ENCODE measurements around the gene IQUB. TPM values are rescaled to one million over a fixed set of nuclear protein-coding genes. Genes with fewer than 3 reads are reported as not detected.
A peak's percentile ranks its signal among the peaks of the same experiment; 100 is the strongest.

The IQUB gene
- total RNA-seq, 1 donor from 2014 or later = 0.37 TPM

GRCh38 chr7:123569352-123570010, 35.1 kb upstream of the IQUB start:
- Mint-ChIP-seq H3K36me3 (ENCODE audit: low read depth) (no peaks in the 10 kb centered on the region), H3K4me1 (ENCODE audit: low read depth) (no peaks in the 10 kb centered on the region), H3K27ac (ENCODE audit: unreplicated experiment) (no peak overlapping the region), H3K4me3 (ENCODE audit: unreplicated experiment) (no peak overlapping the region), H3K9me3 (ENCODE audit: low read depth) (no peaks in the 10 kb centered on the region), H3K27me3 (ENCODE audit: low read depth) (no peaks in the 10 kb centered on the region)
- TF ChIP-seq, protein P1, sequence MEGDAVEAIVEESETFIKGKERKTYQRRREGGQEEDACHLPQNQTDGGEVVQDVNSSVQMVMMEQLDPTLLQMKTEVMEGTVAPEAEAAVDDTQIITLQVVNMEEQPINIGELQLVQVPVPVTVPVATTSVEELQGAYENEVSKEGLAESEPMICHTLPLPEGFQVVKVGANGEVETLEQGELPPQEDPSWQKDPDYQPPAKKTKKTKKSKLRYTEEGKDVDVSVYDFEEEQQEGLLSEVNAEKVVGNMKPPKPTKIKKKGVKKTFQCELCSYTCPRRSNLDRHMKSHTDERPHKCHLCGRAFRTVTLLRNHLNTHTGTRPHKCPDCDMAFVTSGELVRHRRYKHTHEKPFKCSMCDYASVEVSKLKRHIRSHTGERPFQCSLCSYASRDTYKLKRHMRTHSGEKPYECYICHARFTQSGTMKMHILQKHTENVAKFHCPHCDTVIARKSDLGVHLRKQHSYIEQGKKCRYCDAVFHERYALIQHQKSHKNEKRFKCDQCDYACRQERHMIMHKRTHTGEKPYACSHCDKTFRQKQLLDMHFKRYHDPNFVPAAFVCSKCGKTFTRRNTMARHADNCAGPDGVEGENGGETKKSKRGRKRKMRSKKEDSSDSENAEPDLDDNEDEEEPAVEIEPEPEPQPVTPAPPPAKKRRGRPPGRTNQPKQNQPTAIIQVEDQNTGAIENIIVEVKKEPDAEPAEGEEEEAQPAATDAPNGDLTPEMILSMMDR (IDR thresholded peaks at IDR 0.05) = no peak
- DNase-seq (ENCODE audit: low spot score) = no peak

DNA sequence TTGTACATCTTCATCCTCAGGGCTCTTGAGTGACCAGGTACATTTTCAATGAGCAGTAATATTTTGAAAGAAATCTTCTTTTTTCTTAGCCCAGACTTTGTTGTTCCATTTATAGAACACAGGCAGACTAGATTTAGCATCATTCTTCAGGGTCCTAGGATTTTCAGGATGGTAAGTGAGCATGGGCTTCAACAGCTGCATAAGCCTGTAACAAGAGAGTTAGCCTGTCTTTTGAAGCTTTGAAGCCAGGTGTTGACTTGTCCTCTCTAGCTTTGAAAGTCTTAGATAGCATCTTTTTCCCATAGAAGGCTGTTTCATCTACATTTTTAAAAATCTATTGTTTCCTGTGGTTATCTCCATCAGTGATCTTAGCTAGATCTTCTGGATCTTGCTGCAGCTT, 27.7 kb upstream of the IQUB start:
- Mint-ChIP-seq H3K9me3 (ENCODE audit: low read depth) (no peaks in the 10 kb centered on the region), H3K27ac (ENCODE audit: unreplicated experiment) (no peak overlapping the region), H3K36me3 (ENCODE audit: low read depth) (no peaks in the 10 kb centered on the region), H3K4me1 (ENCODE audit: low read depth) (no peaks in the 10 kb centered on the region), H3K4me3 (ENCODE audit: unreplicated experiment) (no peak overlapping the region), H3K27me3 (ENCODE audit: low read depth) (no peaks in the 10 kb centered on the region)
- TF ChIP-seq, protein P1 (IDR thresholded peaks at IDR 0.05) = no peak
- DNase-seq (ENCODE audit: low spot score) = no peak

DNA sequence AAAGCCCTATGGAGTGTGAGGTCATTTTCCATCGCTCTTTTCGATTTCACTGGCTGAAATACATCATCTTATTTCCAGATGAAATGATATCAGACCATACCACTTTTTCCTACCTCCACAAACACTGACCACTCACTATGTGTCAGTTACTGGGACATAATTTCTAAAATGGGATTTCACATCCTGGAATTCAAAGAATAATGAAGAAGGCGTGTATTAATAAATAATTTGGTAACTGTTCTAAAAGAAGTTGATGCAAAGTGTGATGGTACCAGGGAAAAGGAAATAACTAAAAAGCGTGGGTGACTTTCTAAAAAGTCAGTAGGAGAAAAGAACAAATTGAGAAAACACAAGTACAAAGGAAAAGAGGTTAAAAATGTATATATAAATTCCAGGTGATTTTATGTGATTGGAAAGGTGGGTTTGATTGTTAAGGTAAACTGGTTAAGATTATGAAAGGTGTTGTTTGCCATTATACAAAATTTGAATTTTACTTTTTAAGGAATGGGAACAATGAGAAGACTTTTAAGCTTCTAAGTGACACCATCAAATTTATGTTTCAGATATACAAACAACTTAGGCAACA, 24.0 kb upstream of the IQUB start:
- Mint-ChIP-seq H3K27ac (ENCODE audit: unreplicated experiment) (no peak overlapping the region), H3K9me3 (ENCODE audit: low read depth) (no peaks in the 10 kb centered on the region), H3K4me3 (ENCODE audit: unreplicated experiment) (no peak overlapping the region), H3K27me3 (ENCODE audit: low read depth) (no peaks in the 10 kb centered on the region), H3K36me3 (ENCODE audit: low read depth) (no peaks in the 10 kb centered on the region), H3K4me1 (ENCODE audit: low read depth) (no peaks in the 10 kb centered on the region)
- TF ChIP-seq, protein P1 (IDR thresholded peaks at IDR 0.05) = no peak
- DNase-seq (ENCODE audit: low spot score) = no peak

DNA sequence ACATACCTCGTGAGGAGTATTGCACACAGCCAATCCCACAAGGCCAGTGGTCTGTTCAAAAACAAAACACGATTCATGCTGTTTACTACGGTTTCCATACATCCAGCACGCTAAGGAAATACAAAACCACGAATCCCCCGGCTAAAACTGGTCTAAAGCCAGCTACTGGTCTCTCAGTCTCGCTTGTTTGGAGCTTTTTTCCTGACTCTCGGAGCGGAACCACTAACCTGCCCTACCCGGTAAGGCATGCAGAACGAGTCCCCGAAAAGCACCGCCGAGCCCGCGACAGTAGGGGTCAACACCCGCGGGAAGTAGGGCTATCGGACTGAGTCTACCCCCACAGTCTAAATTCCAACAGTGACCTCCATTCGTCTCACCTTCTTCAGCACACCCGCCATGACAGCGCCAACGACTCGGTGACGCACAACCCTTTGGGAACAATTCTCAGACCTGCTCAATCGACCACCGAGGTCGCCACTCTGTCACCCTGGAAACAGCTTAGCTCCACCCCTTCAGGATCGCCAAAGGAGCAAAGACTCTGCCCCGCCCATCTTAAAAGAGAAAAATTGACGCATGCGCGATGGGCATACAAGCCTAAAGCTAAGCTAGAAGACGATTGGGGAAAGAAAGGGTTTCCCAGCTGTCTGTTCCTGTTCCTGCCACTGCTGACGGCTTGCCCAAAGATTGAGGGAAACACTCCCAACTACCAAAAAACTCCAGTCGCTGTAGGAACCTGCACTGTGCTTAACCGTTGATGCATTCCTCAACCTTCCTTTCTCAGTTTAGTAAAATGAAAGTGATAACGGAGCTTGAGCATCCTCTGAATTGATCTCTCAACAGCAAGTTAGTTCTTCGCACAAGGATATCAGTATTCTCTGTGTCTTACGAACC, 23.2 kb upstream of the IQUB start, which contains the start of gene NDUFA5:
Gene NDUFA5 (minus strand): TSS at position 421 of the 891 bp plus-strand sequence. CDS start 23 bp downstream, at position 398.
- Mint-ChIP-seq H3K36me3 (ENCODE audit: low read depth) (peaks cover 3% of the 10 kb centered on the region), H3K9me3 (ENCODE audit: low read depth) (no peaks in the 10 kb centered on the region), H3K4me1 (ENCODE audit: low read depth) (no peaks in the 10 kb centered on the region), H3K27me3 (ENCODE audit: low read depth) (no peaks in the 10 kb centered on the region), H3K4me3 (ENCODE audit: unreplicated experiment) (no peak within 1 kb of the TSS), H3K27ac (ENCODE audit: unreplicated experiment) (no peak within 1 kb of the TSS)
- TF ChIP-seq, protein P1 (IDR thresholded peaks at IDR 0.05) = no peak
- peak; percentile 96 for DNase-seq (ENCODE audit: low spot score)

GRCh38 chr7:123557016-123557397, 22.6 kb upstream of the IQUB start:
- Mint-ChIP-seq H3K27ac (ENCODE audit: unreplicated experiment) (no peak overlapping the region), H3K9me3 (ENCODE audit: low read depth) (no peaks in the 10 kb centered on the region), H3K4me1 (ENCODE audit: low read depth) (no peaks in the 10 kb centered on the region), H3K4me3 (ENCODE audit: unreplicated experiment) (no peak overlapping the region), H3K36me3 (ENCODE audit: low read depth) (peaks cover 5% of the 10 kb centered on the region), H3K27me3 (ENCODE audit: low read depth) (no peaks in the 10 kb centered on the region)
- TF ChIP-seq, protein P1 (IDR thresholded peaks at IDR 0.05) = no peak
- DNase-seq (ENCODE audit: low spot score) = no peak

Data from chondrocyte (in vitro differentiated cells).